HG02870 (cell line): ENCODE measurements around the gene SPECC1.

ENCODE experiments used
- ATAC-seq: cut with Tn5 transposase; IDR thresholded peaks from one replicate; pipeline ENCODE4 v1.9.1; 2021; ENCODE audit warnings: mild to moderate bottlenecking, moderate library complexity; ENCODE audit not compliant: unreplicated experiment

SPECC1 gene

GRCh38 chr17:20200865-20201458 lies 191.8 kb downstream of the SPECC1 start:
- no peak for ATAC-seq

- ATAC-seq: no peak
These were observed 193.0 kb downstream of the SPECC1 start for GRCh38 chr17:20202141-20202621.

GRCh38 chr17:20203018-20203417 lies 193.9 kb downstream of the SPECC1 start:
- ATAC-seq: no peak

- no peak for ATAC-seq
These were observed 194.7 kb downstream of the SPECC1 start for GRCh38 chr17:20203761-20204263.

- no peak for ATAC-seq
These were observed 196.4 kb downstream of the SPECC1 start for GRCh38 chr17:20205609-20206008.

GRCh38 chr17:20206068-20206467 lies 196.9 kb downstream of the SPECC1 start:
- no peak for ATAC-seq

- ATAC-seq: no peak
These were observed 197.4 kb downstream of the SPECC1 start for GRCh38 chr17:20206591-20206990.

GRCh38 chr17:20207262-20207985 lies 198.3 kb downstream of the SPECC1 start:
- no peak for ATAC-seq

- no peak for ATAC-seq
These were observed 199.6 kb downstream of the SPECC1 start for GRCh38 chr17:20208717-20209116.

GRCh38 chr17:20210180-20210579 lies 201.0 kb downstream of the SPECC1 start:
- ATAC-seq: no peak

- ATAC-seq: no peak
These were observed 201.5 kb downstream of the SPECC1 start for GRCh38 chr17:20210614-20211013.

- ATAC-seq: no peak
These were observed 202.1 kb downstream of the SPECC1 start for GRCh38 chr17:20211246-20211645.

- no peak for ATAC-seq
These were observed 204.3 kb downstream of the SPECC1 start for GRCh38 chr17:20213449-20213848.

GRCh38 chr17:20214794-20215193 lies 205.6 kb downstream of the SPECC1 start:
- no peak for ATAC-seq

- ATAC-seq: no peak
These were observed 207.1 kb downstream of the SPECC1 start for GRCh38 chr17:20216154-20216815.

GRCh38 chr17:20216853-20217252 lies 207.7 kb downstream of the SPECC1 start:
- no peak for ATAC-seq

GRCh38 chr17:20217677-20218076 lies 208.5 kb downstream of the SPECC1 start:
- ATAC-seq: no peak

- no peak for ATAC-seq
These were observed 209.1 kb downstream of the SPECC1 start for GRCh38 chr17:20218272-20218671.

- no peak for ATAC-seq
These were observed 214.7 kb downstream of the SPECC1 start for GRCh38 chr17:20223808-20224328.

GRCh38 chr17:20224379-20224778 lies 215.2 kb downstream of the SPECC1 start:
- ATAC-seq: no peak
